Measurements from ENCODE around the gene CDC5L.

GRCh38 chr6:44339301-44339700 is 48.2 kb upstream of the CDC5L start:
- TF ChIP-seq CTCF (conservative IDR thresholded peaks at IDR 0.05; ENCODE audit: low read depth in 2 of 2) (no peak), POLR2AphosphoS5 (IDR thresholded peaks at IDR 0.05; ENCODE audit: low read depth) (no peak), REST (IDR thresholded peaks at IDR 0.05; ENCODE audit: unreplicated experiment) (no peak), EZH2phosphoT487 (IDR thresholded peaks at IDR 0.05; ENCODE audit: unreplicated experiment) (no peak)

Data from GM23338 (cell line).